ENCODE data around the gene IPMK.

Gene IPMK

DNA sequence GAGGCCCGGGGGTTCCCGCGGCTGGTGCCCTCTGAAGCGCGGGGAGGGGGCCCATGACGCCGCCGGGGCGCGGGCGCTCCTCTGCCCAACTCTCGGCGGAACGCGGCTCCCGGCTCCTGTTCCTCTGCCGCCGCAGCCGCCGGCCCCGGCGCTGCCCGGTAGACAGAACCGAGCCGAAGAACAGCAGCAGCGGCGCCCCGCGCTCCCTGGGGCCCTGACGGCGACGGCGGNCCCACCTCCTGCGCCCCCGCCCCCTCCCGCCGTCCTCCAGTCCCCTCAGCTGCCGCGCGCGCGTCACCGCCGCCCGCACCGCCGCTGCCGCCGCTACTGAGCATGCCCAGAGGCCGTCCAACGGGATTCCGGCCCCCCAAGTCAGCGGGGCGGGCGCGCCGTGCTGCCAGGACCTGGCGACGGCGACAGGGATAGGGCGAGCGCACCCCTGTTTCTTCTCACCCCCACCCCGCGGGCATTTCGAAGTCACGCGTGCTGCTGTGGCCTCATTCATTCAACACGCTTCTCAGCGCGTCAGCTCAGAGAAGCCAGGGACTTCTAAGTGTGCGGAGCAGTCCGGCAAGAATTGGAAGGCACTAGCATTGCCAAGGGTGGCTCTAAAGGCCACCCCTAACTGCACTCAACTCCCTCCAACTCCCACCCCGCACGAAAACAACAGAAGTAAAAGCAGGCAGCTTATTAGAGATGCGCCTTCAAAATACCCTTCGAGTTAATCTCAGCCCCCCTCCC lies at the start of gene IPMK:
Gene IPMK, minus strand, starts transcription at position 182 of the 741 bp plus-strand sequence. CDS start 283 bp downstream, outside the sequence.
- peak; percentile 86 to 87 for DNase-seq (ENCODE audit: low read depth in 2 of 2)

DNA sequence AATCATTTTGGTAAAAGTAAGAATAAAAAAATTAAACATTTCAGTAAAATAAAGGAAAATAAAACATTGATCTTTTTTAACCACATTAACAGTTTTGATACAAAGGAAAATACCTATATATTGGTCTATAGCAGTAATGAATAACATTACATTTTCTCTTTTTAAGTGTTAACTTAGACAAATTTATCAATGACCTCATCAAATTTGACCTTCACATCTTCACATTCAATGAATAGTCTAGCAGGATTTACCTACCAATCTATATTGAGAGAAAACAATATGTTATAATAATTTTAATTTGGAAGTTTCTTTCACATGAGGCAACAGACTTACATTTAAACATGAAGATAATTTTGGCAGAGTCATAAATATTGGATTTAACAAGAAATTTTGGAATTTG lies 49.2 kb upstream of the IPMK start:
- DNase-seq (ENCODE audit: low read depth in 2 of 2): no peak

DNA sequence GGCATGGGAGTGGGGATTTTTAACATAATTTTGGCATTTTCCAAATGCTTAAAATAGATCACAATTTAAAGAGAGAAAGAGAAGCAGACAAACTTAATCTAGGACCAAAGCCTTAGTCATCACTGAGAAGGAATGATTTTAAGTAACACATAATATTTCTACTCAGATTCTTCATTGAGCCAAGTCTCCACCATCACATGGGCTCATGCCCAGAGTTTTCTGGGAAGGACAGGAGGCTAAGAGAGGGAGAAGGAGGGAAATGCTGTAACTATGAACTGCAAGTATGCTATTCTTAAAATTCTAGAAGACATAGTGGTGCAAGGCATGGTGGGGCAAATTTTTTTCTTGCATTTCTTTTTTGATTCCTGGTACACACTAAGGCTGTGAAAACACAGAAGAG lies 43.3 kb upstream of the IPMK start:
- no peak for DNase-seq (ENCODE audit: low read depth in 2 of 2)

DNA sequence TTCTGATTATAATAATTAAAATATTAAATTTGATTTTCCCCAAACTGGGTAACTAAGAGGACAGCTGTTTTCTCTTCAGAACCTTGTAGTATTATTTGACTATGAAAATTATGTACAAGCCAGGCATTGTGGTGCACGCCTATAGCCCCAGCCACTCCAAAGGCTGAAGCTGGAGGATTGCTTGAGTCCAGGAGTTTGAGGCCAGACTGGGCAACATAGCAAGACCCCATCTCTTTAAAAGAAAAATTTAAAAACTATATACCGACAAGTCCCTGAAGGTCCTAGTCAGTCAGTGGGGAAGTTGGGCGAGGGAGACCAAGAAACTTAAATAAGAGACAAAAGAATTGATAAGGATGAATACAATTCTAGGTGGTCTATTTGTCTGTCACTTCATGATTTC lies 40.0 kb upstream of the IPMK start:
- DNase-seq (ENCODE audit: low read depth in 2 of 2): no peak

DNA sequence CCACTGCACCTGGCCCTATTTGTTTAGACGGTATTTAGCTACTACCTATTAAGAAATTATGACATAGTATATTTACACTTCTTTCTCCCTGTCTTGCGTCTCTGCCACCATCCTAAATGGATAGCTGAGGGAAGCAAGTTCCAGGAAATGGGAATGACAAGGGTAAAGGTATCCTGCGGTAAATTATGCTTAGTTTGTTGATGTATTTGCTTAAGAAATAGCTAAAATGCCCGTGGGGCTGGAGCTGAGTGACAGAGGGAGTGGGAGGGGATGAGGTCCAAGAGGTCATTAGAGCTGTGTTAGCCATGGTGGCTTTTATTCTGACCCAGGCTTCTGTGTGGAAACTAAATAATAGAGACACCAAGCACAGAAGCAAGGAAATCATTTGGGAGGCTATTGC lies 38.1 kb upstream of the IPMK start:
- no peak for DNase-seq (ENCODE audit: low read depth in 2 of 2)

DNA sequence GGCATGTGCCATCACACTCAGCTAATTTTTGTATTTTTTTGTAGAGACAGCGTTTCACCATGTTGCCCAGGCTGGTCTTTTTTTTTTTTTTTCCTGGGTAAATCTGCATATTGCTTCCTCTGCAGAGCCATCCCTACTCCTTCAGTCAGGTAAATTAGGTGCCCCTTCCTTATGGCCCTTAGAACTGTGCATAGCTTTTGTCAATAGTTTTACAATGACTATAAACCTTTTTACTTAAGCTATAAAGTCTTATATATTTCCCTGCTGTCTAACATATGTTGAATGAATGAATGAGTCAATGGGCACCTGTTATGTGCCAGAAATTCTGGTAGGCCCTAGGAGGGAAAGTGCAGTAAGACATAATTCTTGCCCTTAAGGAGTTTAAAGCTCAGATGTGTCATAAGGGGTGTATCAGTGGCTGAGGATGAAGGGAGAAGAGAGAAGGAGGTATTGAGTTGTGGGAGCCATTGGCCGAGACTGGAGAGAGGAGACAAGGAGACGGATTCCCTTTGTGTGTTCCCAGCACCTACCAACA lies 36.5 kb upstream of the IPMK start:
- DNase-seq (ENCODE audit: low read depth in 2 of 2): no peak

DNA sequence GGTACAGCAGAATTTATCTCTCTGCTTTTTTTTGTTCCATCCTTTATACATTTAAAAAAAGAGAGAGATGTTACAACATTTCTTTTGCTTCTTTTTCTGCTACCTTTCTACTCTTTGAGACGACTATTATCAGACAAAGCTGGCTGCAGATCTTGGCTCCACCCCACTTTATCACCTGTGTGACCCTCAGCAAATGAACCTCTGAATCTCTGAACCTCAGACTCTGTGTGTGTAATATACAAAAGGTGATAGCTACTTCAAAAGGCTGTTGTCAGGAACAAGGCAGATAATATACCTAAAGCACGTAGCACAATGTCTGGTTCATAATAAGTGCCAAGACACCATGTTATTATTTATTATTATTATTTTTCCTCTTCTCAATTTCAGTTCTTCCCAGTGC lies 34.6 kb upstream of the IPMK start:
- no peak for DNase-seq (ENCODE audit: low read depth in 2 of 2)

DNA sequence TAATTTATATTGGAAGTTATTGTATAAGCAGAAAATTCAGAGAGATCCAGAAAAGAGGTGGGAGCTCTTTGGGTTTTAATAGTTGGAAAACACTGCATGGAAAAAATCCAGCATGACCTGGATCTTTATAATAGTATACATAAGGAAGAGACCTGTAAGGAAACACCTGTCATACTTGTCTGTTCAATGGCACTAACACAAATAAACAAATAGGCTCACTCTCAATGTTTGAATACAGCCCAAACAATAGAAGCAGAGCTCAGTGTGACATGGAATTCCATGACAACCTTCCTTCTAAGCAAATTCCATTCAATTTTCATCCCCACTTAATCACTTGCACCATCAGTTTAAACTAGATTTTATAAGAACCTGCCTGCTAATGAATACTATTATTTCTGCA lies 33.0 kb upstream of the IPMK start:
- no peak for DNase-seq (ENCODE audit: low read depth in 2 of 2)

DNA sequence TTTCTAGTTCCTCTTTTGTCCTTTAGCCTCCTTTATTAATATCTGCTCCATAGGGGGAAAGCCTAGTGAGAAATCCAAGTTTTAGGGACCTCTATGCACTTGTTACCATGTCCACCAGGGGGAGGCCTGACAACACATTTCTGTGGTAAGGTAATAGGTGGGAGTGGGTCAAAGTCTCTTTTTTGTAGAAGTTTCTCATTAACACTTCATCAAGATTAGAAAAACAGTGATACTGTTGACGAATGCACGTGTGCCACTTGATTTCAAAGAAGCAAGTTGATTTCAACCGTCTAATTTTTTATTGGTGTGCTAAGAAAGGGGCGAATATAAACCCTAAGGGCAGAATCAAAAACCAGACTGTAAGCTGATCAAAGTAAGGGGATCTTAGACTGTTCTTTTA lies 31.9 kb upstream of the IPMK start:
- DNase-seq (ENCODE audit: low read depth in 2 of 2): peak; percentile 12 to 41

DNA sequence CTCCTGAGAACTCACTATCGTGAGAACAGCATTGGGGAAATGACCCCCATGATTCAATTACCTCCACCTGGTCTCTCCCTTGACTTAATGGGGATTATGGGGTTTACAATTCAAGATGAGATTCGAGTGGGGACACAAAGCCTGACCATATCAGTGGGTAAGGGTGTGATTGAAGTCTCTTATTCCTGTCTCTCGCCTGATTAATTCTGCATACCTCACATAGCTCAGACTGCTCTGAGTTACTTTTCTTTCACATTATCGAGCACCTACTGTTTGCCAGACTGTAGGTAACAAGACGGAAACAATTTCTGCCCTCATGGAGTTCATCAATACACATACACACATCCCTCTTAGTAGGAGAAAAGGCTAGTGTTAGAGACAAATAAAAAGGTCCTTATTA lies 26.3 kb upstream of the IPMK start:
- no peak for DNase-seq (ENCODE audit: low read depth in 2 of 2)

DNA sequence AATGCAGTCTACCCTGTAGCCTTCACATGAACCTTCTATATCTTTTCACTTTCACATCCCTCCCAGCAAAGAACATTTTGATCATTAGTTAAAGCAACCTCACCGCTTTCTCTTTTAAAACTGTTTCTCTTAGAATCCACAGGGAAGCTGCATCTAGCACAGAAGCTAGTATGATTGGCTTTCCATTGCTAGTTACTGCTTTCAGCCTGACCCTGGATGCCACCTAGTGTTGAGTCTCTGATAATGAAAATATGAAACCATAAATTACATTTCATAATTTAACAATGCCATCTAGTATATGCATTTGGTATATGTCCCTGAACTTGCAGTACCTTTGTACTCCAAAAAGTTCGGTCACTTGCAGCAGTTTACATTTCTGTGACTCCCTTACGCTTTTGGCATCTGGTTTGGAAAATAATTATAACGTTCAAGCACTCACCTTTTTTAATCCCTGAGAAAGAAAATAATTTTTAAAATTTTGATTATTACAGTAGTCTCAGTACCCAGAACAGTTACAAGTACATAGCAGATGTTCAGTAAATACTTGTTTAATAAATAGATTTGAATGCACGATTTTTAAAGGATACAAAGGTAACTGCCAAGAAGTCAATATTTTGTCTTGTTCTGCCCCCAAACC lies 24.0 kb upstream of the IPMK start:
- no peak for DNase-seq (ENCODE audit: low read depth in 2 of 2)

DNA sequence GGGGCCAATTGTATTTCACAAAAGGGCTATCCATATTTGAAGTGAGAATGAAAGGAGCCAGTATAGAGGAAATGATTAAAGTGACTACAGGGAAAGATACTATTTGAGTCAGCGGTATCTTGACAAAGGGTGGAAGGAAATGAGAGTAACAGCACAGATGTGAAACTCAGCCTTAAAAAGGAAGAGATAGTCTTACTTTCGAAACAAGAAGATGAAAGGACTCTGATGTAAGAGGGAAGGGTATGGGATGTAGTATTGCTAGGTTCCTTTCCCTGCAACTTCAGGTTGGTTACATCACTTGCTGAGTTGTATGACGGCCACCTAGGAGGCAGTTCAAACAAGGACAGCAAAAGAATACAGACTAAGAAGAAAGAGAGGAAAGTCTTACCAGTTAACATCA lies 14.9 kb upstream of the IPMK start:
- DNase-seq (ENCODE audit: low read depth in 2 of 2): no peak

DNA sequence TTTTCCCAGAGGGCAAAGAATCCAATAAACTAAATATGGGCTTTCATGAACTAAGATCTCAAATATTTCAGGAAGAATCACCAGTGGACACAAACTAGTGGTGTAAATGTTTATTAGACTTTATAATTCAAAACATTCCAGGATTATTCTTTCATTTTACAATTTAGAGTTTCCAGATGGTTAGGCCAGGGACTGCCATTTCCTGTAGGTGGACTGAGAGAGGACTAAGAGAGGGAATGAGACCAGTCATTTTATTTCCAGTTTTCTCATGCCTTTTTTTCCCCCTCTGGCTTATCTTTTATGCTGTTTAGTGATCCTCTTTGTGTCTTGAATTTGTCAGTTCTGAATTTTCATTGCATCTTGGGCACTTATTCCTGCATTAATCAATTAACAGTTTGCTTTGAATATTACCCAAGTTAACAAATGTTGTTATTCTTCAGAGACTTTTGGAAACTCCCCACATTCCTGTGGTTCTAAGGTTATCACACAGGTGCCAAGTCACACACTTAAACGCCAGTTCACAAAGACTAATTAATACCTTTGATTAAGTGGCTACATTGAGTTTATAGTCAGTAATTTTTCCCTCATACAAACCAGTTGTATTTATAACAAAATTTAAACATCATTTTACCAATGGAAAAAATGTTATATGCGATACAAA lies 13.5 kb upstream of the IPMK start:
- no peak for DNase-seq (ENCODE audit: low read depth in 2 of 2)

DNA sequence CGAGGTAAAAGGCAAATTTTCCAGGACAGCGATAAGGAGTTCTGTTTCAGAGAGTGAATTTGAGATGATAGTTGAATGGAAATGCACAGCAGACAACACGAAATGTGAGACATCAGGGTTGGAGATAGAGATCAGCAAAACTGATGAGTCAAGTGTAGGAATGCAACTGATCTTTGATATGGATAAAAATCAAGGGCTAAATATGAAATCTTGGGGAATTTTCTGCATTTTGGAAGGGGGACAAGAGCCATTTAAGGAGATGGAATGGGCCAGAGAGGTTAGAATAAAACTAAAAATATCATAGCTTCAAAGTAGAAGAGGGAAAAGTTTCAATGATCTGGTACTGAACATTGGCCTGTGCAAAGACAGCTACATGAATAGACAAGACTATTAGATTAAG lies 12.8 kb upstream of the IPMK start:
- DNase-seq (ENCODE audit: low read depth in 2 of 2): no peak

DNA sequence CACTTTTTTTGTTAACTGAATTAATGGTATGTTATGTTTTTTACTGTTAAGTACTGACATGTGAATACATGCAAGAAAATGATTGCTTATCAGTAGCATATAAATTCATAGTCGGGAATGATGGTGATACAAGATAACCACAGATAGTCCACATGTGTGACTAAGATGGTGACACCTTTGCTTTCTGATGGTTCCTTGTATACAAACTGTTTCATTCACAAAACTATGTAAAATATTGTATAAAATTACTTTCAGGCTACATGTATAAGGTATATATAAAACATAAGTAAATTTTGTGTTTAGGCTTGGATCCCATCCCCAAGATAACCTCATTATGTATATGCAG lies 11.2 kb upstream of the IPMK start:
- no peak for DNase-seq (ENCODE audit: low read depth in 2 of 2)

DNA sequence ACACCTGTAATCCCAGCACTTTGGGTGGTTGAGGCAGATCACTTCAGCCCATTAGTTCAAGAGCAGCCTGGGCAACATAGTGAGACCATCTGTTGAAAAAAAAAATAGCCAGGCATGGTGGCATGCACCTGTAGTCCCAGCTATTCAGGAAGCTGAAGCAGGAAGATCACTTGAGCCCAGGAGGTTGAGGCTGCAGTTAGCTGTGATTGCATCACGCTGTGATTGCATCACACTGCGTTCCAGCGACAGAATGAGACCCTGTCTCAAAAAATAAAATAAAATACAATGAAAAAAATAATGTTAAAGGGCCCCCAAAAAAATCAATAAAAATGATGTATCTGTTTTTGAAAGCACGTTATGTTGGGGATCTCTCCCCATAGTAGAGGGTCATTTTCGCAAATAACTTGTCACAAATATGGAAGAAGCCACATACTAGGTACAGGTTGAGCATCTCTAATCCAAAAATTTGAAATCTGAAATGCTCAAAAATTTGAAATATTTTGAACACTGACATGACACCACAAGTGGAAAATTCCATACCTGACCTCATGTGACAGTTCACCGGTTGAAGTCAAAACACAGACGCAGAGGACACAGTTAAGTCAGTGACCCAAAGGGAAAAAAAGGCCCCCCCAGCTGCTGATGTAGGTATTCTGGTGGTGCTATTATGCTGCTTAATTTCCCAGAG lies 10.7 kb upstream of the IPMK start:
- no peak for DNase-seq (ENCODE audit: low read depth in 2 of 2)

DNA sequence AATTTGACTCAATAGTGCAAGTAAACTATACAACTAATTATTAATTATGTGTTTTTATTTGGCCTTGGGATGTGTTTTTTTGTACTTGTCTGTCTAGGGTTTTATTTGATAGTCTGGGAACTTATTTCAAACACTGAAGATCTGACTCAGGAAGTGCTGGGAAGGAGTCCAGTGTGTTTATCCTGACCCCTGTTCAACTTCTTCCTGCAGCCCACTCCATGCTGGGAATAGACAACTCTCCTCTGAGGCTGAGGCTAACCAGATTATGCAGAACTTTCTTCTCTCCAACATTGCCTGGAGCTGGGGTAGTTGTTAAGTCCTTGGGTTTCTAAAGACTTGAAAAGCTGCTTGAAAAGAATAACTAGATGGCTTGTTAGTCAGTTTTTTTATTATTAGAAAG lies 8.2 kb upstream of the IPMK start:
- DNase-seq (ENCODE audit: low read depth in 2 of 2): no peak

DNA sequence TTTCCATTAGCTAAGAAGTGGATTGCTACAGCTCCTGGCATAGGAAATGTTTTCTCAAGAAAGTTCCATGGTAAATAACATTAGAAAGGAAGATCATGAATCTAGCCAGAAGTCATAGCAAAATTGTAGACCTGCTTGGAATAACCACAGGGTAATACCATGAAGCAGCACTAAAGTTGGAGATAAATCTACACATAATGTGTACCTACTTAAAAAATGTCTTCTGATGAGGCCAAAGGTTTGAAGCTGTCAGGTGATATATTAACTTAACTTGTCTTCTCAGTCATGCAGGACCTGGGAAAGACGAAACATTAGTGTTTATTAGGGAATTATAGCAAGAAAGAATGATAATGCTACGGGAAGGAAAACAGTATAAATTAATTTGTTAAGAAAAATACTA lies 7.6 kb upstream of the IPMK start:
- DNase-seq (ENCODE audit: low read depth in 2 of 2): no peak

DNA sequence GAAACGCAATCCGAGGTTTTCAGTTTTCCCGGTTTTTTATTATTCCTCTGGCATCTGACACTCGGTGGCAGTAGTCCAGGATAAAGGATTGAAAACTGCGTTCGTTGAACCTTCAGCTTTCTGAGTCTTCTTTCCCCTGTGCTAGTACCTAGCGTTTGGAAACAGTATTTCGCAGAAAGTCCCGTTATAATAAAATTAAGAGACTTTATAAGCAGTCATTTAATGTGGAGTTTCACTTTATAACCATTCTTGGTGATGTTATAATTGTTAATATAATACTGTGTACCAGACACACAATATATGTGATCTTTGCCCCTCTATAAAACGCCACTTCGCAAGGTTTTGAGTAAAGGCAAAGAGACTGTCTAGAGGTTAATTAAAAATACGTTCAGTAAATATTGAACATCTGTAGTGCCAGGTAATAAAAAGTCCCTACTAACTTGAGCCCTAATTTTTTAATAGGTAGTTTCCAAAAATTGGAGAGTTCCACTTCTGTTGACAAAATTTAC lies 2.1 kb upstream of the IPMK start:
- no peak for DNase-seq (ENCODE audit: low read depth in 2 of 2)

DNA sequence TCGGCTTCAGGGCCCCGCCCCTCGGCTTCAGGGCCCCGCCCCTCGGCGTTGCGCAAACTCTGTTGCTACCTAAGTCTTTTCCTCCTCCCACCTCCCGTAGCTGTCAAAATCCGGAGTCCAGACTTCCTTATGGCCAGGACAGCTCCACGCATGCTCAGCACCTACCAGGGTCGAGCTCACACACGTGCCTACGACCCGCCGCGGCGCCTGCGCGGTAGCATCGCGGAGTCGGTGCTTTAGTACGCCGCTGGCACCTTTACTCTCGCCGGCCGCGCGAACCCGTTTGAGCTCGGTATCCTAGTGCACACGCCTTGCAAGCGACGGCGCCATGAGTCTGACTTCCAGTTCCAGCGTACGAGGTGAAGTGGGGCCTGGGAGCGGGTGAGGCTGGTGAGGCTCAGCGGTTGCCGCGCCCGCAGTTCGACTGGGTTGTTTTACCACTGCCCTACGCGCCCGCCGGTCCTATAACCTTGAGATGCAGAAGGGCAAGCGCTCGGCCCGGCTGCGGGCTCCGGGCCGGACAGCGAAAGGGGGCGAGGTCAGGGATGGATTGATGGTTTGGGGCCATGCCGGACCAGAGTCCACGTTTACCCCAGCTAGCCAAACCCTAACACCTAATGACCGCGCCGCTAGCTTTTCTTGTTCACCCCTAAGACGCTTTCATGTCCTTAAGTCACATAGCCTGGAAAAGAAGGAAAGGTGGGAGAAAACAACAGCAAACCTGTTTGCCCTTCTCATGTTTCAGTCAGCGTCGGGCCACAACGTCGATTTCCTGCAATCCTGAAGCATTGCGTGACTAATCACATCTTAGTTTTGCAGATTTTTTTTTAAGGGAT lies 1.5 kb upstream of the IPMK start, which contains the start of gene CISD1:
Gene CISD1, plus strand, starts transcription at position 217 of the 836 bp plus-strand sequence. Its CDS starts 112 bp downstream, at position 329.
- peak; percentile 85 to 88 for DNase-seq (ENCODE audit: low read depth in 2 of 2)

DNA sequence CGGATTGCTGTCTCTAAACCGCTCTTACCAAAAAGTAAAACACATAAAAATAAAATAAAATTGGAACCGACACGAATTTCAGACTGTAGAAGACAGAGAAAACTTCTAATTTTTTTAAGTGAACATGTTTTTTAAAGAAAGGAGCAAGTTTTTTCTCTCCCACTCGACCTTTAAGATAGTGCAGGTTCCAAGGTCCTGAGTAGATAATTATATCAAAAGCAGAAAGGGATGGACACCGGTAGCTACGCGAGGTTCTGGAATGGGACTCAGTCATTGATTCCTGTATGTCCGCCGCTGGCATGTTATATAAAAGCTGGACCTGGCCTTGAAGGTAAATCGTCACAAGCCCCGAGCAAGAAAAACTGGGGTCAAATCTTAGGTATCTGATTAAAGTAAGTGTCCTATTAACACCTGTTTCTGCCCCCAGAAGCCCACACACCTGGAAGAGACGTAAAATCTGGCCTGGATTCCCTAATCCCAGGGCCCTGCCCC lies 806 bp upstream of the IPMK start:
- DNase-seq (ENCODE audit: low read depth in 2 of 2): no peak

All from stimulated activated CD4-positive, alpha-beta T cell treated with anti-CD3 and anti-CD28 coated beads, Interleukin-12 subunit alpha, Interleukin-12 subunit beta, amount 100 ng/mL, for 24 hours (primary cell).